H1 (cell line): ENCODE measurements around the gene NSFL1C. TPM values are rescaled to one million over a fixed set of nuclear protein-coding genes. Genes with fewer than 3 reads are reported as not detected.

Experiments used
- CTBP2 ChIP-seq: IDR thresholded peaks from 2 replicates; pipeline ENCODE4 v1.7.0; 2011; ENCODE audit warnings: borderline replicate concordance, mild to moderate bottlenecking, moderate library complexity, mixed read lengths, low read length; ENCODE audit not compliant: insufficient read depth, insufficient read length
- POLR2A ChIP-seq, 2 experiments: IDR thresholded peaks; 1 replicate in 1 of 2; 2 replicates in 1 of 2; pipeline ENCODE4 v1.6.1; 2011; ENCODE audit warnings: low read depth in 2 of 2, low read length in 2 of 2, mild to moderate bottlenecking in 2 of 2; ENCODE audit errors: control extremely low read depth in 1 of 2
- YY1 ChIP-seq: IDR thresholded peaks from 2 replicates; pipeline ENCODE4 v1.6.1; 2011; ENCODE audit warnings: low read depth, mild to moderate bottlenecking, low read length
- polyA plus RNA-seq, 7 experiments: library from polyadenylated mRNA; depleted of rRNA in 3 of 7; stranded (reverse) in 5 of 7; unstranded in 2 of 7; fragments of >200 nt in 5 of 7; fragments of 200-250 nt in 2 of 7; gene quantifications; 1 replicate in 5 of 7; 2 replicates in 1 of 7; 4 replicates in 1 of 7; pipeline versions ENCODE4 v1.2.1 to v1.2.3, GENCODE V29; 2011 to 2013; ENCODE audit warnings: missing spikeins in 2 of 7, mixed read lengths in 2 of 7
- total RNA-seq: library from RNA; stranded (reverse); fragmentation: NEBNext Ultra II Directional; extraction: Animal tissue kit (Norgen Biotek cat#: 25700); gene quantifications from 2 replicates; pipeline ENCODE4 v1.2.1, GENCODE V29; 2021
- TF ChIP-seq, protein P1 (sequence below): IDR thresholded peaks from 2 replicates; pipeline ENCODE4 v1.6.1; 2012; ENCODE audit warnings: inconsistent platforms

The NSFL1C gene
- total and polyA plus RNA-seq, 2 of the 8 experiments (the other 6 are each of a cell fraction or from before 2014, with no cell fraction given), result 21.6 to 98.0 TPM

DNA sequence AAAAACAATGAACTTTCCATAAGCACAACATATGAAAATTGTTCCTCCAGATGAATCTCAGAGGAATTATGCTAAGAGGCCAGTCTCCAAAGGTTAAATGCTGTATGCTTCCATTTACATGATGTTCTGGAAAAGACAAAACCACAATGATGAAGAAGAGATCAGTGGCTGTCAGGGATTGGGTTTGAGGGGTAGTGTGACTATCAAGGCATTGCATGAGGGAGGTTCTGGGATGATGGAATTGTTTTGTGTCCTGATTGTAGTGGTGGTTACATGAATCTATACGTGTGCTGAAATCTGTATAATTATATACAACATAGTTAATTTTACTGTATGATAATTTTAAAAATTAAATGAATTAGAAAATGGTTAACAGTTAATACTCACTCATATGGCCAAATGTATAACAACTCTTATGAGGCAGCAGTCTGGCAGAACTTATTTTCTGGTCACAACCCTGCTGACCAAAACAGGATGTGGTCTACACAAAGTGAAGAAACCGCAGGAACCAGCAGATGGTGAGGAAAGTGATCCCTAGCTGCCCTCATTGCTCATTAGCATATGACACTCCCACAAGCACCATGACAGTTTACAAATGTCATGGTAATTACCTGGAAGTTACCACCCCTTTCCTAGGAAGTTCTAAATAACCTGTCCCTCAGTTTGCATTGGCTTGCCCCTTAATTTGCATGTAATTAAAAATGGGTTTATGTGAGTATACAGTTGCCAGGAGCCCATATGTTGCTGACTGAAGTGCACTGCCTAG is 31.9 kb downstream of the NSFL1C start (continued):
- TF ChIP-seq, protein P1, sequence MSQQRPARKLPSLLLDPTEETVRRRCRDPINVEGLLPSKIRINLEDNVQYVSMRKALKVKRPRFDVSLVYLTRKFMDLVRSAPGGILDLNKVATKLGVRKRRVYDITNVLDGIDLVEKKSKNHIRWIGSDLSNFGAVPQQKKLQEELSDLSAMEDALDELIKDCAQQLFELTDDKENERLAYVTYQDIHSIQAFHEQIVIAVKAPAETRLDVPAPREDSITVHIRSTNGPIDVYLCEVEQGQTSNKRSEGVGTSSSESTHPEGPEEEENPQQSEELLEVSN, result no peak
- TF ChIP-seq POLR2A (IDR thresholded peaks at IDR 0.05; ENCODE audit: control extremely low read depth in 1 of 2, low read depth in 2 of 2, low read length in 2 of 2) (no peak), CTBP2 (no peak), YY1 (no peak)
